Measurements from ENCODE around the gene ABCC10.
"Not testable (repeated sequence)": the region's sequence is repeated elsewhere in the genome, so short reads cannot be mapped to it uniquely, and the experiment has no call there.

The ABCC10 gene

DNA sequence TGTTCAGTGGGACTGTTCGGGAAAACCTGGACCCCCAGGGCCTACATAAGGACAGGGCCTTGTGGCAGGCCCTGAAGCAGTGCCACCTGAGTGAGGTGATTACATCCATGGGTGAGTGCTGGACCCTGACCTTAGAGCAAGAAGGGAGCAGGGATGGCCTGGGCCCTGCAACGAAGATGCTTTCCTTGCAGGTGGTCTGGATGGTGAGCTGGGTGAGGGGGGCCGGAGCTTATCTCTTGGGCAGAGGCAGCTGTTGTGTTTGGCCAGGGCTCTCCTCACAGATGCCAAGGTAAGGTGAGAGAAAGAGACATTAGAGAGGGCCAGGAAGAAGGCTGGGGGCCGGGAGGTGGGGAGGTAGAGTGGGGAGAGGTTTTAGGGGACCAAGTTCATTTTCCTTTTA is 21.6 kb downstream of the ABCC10 start:
- no peak for DNase-seq

- no peak for DNase-seq
Measured at GRCh38 chr6:43450699-43451131, 23.4 kb downstream of the ABCC10 start.

- no peak for DNase-seq
Measured at GRCh38 chr6:43451348-43451747, 24.0 kb downstream of the ABCC10 start.

DNA sequence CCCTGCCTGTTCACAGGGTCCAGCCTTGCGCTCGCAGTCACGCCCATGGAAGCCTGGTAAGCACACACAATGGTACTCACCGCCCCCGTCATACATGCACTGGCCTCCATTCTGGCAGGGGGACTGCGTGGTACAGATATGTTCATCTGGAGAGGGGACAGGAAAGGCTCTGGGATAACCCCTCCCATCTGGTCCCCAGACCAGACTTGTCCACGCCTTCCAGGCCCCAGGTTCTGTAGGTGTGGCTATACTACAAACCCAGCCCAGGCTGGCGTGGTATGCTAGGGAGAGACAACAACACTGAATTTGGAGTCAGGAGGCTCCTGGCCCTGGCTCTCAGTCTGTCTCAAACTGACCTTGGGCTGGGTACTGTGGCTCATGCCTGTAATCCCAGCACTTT is 24.6 kb downstream of the ABCC10 start:
- DNase-seq, result no peak

GRCh38 chr6:43452896-43453295 is 25.6 kb downstream of the ABCC10 start:
- DNase-seq, result no peak

- DNase-seq, result no peak
Measured at GRCh38 chr6:43453831-43454230, 26.5 kb downstream of the ABCC10 start.

- DNase-seq, result peak; percentile 48
Measured at GRCh38 chr6:43454290-43454695, 27.0 kb downstream of the ABCC10 start.

GRCh38 chr6:43454696-43455530 is 27.6 kb downstream of the ABCC10 start:
- peak; percentile 18 for DNase-seq

DNA sequence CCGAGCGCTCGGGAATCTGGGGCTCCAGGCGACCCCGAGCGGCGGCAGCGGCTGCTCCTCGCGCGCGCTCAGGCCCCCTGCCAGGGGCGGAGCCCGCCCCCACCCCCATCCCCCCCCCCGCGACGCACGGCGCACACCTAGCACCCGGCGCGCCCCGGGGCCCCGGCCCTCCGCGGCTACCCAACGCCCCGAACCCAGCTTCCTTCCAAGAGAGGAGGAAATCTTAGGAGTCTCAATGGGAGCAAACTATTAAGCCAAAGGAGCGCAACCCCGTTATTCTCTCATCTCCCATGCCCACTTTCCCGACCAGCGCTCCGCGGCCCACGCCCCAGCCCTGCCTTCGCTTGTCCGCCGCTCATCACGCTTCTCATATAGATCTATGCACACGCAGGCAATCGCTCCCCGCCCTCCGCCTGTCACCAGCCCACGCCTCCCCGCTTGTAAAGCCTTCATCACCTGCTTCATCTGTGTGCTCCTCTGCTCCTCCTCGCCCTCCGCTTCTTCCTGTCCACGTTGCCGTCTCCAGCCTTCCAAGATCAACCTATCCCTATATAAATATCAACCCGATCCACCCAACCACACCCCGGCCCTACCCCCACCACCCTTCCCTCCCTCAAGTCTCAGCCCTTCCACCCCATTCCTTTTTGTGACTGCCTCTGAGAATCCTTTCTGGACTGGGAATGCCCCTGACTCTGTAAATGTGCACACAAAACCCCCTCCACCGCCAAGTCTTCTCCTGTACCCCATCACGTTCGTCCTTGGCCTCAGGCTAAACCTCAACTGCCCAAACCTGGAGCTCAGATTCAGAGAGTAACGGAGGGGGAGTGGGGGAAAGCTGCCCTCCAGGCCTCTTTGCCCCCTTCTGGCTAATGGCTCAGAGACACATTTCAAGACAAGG is 28.4 kb downstream of the ABCC10 start, which contains the start of gene DLK2:
Gene DLK2 (minus strand): TSS at position 18 of the 898 bp plus-strand sequence. CDS start 723 bp downstream, outside the sequence.
- DNase-seq, result peak; percentile 46

GRCh38 chr6:43457643-43458042 is 30.3 kb downstream of the ABCC10 start:
- no peak for DNase-seq

- DNase-seq, result not testable (repeated sequence)
Measured at GRCh38 chr6:43458154-43458553, 30.8 kb downstream of the ABCC10 start.

DNA sequence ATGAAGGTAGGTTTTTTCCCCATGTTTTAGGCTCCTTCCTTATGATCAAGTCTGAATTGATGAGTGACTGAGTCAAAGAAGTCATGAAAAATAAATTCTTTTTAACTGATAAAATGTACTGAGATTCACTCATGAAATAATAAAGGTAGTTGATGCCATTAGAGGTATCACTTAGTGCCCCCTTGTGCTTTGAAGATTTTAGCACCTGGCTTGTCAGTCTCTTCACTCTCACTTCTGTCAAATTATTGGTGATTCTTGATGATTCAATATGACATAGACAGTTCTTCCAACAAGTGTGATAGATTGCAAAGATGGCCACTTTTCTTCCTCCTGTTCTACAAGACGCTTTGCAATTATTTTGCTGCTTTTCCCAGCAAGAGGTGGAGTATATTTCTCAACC is 32.2 kb downstream of the ABCC10 start:
- DNase-seq, result no peak

GRCh38 chr6:43460032-43460431 is 32.7 kb downstream of the ABCC10 start:
- DNase-seq, result no peak

DNA sequence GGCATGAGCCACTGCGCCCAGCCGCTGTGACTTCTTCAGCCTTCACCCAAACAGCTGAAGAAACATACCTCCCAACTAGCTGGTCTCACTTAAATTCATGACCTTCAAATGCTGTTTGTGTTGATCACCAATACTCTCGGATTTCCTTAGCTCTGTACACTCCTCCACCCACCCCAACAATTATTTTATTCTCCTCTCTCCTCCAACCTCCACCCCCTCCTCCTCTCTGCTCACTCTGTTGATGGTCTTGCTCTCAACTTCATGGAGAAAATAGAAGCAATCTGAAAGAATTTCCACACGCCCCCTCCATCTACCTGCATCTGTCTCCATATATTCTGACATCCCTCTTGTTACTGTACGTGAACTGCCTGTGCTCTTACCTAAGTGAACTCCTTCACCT is 34.6 kb downstream of the ABCC10 start:
- no peak for DNase-seq

DNA sequence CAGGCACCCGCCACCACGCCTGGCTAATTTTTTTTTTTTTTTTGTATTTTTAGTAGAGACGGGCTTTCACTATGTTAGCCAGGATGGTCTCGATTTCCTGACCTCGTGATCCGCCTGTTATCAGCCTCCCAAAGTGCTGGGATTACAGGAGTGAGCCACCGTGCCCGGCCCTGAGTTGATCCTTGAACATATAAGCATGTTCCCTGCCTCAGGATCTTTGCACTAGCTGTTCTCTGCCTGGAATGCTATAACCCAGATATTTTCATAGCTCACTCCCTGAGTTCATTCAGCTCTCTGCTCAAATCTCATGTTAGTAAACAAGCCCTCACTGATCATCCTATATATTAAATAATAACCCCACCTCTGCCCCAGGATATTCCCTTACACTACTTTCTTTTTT is 37.0 kb downstream of the ABCC10 start:
- no peak for DNase-seq

- no peak for DNase-seq
Measured at GRCh38 chr6:43465948-43466347, 38.6 kb downstream of the ABCC10 start.

DNA sequence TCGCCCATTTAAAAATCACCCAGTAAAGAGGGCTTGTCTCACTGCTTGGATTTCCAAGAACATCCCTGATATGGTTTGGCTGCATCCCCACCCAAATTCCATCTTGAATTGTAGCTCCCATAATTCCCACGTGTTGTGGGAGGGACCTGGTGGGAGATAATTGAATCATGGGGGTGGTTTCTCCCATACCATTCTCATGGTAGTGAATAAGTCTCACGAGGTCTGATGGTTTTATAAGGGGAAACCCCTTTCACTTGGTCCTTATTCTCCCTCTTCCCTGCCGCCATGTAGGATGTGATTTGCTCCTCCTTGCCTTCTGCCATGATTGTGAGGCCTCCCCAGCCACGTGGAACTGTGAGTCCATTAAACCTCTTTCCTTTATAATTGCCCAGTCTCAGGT is 39.9 kb downstream of the ABCC10 start:
- DNase-seq, result not testable (repeated sequence)

- DNase-seq, result no peak
Measured at GRCh38 chr6:43467752-43468151, 40.4 kb downstream of the ABCC10 start.

GRCh38 chr6:43468240-43468639 is 40.9 kb downstream of the ABCC10 start:
- no peak for DNase-seq

- DNase-seq, result no peak
Measured at GRCh38 chr6:43468748-43469681, 41.7 kb downstream of the ABCC10 start.

- DNase-seq, result no peak
Measured at GRCh38 chr6:43469947-43470346, 42.6 kb downstream of the ABCC10 start.

DNA sequence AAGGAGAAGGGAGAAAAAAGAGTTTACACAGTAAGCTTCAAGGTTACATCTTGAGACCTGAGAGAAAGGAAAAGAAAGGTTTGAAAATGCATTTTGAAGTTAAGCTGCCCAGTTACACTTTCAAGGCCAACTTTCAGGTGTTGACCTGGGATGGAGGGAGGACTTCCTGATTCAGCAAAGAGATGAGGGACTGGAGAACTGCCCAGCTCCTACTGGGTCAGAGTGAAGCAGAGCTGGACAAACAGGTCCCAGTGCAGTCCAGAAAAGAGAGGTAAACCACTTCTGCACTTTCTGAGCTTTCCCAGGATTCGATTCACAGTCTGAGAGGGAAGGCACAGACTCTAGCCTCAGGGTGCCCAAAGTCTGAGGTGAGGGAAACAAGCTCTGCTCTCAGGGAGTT is 44.1 kb downstream of the ABCC10 start:
- DNase-seq, result no peak

DNA sequence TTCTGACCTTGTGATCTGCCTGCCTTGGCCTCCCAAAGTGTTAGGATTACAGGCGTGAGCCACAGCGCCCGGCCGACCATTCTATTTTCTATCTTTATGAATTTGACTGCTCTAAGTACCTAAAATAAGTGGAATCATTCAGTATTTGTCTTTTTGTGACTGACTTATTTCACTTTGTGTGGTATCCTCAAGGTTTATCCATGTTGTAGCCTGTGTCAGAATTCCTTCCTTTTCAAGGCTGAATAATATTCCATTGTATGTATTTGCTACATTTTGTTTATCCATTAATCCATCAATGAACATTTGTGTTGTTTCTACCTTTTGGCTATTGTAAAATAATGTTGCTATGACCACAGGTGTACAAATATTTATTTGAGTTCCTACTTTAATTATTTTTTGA is 45.2 kb downstream of the ABCC10 start:
- DNase-seq, result no peak

Data from activated CD4-positive, alpha-beta T cell treated with anti-CD3 and anti-CD28 coated beads for 1 hour (primary cell).